ENCODE results near the gene PTPRT. TPM values are rescaled to one million over a fixed set of nuclear protein-coding genes. Genes with fewer than 3 reads are reported as not detected.

The PTPRT gene
- total RNA-seq, 1 donor, result 0.72 TPM

DNA sequence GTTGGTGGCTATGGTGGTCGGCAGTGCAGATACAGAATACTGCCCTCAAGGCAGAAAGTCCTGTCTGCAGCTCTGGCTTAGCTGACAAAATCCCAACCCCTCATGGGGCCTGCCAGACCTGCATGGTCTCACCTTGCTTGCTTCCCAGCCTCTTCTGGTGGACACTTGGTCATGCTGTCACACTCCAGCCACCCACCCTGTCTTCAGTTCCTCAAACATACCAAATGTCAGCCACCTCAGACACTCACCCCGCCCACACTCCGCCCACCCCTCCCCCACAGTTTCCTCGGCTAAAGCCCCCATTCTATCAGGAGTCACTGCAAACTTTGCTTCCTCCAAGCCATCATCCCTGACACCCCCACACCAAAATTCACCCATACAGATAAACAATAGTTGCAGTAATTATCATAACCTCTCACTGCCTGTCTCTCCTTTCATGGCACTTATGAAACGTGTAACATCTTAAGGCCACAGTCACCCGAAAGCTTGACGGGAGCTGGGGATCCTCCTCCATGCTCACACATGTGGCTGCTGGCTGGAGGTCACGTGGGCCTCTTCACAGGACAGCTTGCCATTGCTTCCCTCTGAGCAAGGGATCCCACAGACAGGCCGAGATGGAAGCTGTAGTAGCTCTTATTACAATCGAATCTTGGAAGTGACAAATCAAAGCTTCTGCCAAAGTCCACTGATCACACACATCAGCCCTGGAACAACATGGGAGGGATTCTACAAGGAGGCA, 202.2 kb downstream of the PTPRT start:
- no peak for DNase-seq (ENCODE audit: low read depth)
- TF ChIP-seq, protein P1, sequence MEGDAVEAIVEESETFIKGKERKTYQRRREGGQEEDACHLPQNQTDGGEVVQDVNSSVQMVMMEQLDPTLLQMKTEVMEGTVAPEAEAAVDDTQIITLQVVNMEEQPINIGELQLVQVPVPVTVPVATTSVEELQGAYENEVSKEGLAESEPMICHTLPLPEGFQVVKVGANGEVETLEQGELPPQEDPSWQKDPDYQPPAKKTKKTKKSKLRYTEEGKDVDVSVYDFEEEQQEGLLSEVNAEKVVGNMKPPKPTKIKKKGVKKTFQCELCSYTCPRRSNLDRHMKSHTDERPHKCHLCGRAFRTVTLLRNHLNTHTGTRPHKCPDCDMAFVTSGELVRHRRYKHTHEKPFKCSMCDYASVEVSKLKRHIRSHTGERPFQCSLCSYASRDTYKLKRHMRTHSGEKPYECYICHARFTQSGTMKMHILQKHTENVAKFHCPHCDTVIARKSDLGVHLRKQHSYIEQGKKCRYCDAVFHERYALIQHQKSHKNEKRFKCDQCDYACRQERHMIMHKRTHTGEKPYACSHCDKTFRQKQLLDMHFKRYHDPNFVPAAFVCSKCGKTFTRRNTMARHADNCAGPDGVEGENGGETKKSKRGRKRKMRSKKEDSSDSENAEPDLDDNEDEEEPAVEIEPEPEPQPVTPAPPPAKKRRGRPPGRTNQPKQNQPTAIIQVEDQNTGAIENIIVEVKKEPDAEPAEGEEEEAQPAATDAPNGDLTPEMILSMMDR (IDR thresholded peaks at IDR 0.05; ENCODE audit: insufficient read depth, low read length), result no peak
- H3K4me3 ChIP-seq (ENCODE audit: low read depth, low read length), result no peak overlapping the region

DNA sequence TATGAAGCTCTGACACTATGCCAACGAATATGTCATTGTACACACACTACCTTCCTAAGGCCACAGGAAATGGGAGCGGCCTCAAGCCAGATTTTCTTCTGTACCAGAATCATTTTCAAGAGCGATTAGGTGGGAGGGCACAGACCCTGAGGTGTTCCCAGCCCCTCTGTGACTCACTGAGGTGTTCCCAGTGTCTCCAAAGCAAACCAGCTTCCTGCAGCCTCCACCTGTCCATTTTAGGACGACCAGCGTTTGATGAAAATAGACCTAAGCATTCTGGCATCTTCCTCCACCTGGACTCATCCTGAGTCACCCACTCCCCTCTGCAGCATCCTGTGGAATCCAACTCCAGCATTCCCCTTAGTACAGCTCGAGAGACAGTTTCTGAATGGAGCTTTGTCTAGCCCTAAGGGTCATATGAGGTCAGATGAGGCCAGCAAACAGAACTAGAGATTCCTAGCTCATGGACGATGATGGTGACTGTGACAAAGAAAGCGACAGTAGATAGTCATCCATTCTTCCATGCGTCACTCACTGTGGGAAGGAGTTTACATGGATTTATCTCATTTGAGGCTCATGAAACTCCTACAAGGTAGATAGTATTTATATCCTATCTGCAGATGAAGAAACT, 203.4 kb downstream of the PTPRT start:
- TF ChIP-seq, protein P1 (IDR thresholded peaks at IDR 0.05; ENCODE audit: insufficient read depth, low read length), result no peak
- no peak for DNase-seq (ENCODE audit: low read depth)
- no peak overlapping the region for H3K4me3 ChIP-seq (ENCODE audit: low read depth, low read length)

DNA sequence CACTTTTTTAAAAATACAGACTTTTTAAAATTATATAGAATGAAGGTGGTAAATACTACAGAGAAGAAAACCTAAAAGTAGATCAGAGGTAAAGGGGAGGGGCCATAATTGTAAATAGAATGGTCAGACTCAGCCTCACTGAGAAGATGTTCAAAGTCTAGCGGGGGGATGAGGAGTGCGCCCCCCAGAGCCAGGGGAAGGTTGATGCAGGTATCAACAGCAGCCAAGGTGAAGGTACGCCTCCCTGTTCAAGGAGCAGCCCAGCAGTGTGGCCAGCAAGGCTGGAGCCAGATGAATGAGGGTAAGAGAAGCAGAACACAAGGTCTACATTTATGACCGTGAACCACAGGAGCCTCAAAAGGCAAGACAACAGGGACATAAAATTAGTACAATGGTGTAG, 204.1 kb downstream of the PTPRT start:
- H3K4me3 ChIP-seq (ENCODE audit: low read depth, low read length), result no peak overlapping the region
- DNase-seq (ENCODE audit: low read depth), result no peak
- TF ChIP-seq, protein P1 (IDR thresholded peaks at IDR 0.05; ENCODE audit: insufficient read depth, low read length), result no peak

DNA sequence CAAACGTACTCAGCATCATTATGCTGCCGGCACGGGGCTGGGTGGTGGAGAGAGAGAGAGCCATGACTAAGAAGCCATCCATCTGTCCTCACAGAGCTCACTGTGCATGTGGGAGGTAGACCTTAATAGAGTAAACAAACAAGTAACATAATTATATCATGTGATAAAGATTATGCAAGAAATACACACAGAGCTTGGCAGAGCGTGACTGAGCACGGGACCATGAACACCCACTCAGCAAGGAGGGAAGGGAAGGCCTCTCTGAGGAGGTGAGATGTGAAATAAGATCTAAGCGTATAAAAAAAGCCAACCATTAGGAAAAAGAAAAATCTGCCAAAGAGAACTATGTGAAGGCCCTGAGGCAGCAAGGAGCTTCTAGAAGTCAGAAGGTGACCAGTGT, 207.5 kb downstream of the PTPRT start:
- TF ChIP-seq, protein P1 (IDR thresholded peaks at IDR 0.05; ENCODE audit: insufficient read depth, low read length), result no peak
- no peak overlapping the region for H3K4me3 ChIP-seq (ENCODE audit: low read depth, low read length)
- DNase-seq (ENCODE audit: low read depth), result no peak

DNA sequence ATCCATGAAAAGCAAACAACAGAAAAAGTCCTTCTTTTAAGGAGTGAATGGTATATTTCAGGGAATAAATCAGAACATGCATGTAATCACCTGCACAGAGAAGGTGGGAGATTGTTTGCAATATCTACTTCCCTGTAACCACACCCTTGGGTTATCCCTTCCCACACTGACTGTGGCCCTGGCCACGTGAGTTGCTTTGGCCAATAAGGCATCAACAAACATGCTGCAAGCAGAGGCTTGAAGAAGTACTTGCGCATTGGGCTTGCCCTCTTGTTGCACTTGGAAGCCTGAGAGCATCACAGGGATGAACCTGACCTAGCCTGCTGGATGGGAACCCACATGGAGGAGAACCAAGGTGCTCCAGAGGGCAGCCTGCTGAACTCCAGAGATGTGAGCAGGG, 208.5 kb downstream of the PTPRT start:
- TF ChIP-seq, protein P1 (IDR thresholded peaks at IDR 0.05; ENCODE audit: insufficient read depth, low read length), result no peak
- no peak for DNase-seq (ENCODE audit: low read depth)

DNA sequence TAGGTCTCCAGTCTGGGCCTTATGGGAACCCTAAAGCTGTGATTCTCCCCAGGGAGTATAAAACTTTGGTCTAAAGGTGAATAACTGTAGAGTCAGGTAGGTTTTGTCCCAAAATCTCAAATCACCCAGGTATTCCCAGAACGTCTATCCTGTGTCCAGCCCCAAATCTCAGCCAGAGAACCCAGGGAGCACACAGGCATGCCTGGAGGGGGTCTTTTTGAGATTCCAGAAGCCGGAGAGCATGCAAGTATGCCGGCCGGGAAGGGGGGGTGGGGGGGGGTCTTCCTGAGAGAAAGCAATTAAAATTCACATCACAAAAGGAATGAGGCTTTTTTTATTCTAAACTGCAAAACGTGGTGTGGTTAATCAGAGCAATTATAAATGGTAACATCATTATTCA, 210.0 kb downstream of the PTPRT start:
- no peak for DNase-seq (ENCODE audit: low read depth)
- TF ChIP-seq, protein P1 (IDR thresholded peaks at IDR 0.05; ENCODE audit: insufficient read depth, low read length), result no peak
- no peak overlapping the region for H3K4me3 ChIP-seq (ENCODE audit: low read depth, low read length)

More for the DNA sequence above, 208.5 kb downstream of the PTPRT start:
- no peak overlapping the region for H3K4me3 ChIP-seq (ENCODE audit: low read depth, low read length)
